Posterior cingulate gyrus (tissue), 11 donors: ENCODE results near the gene SLC16A8.

Experiments used
- DNase-seq, 10 donors: peaks; one replicate each; pipeline versions ENCODE4 v3.0.0 to v3.0.0-alpha.2; 2020 to 2021; ENCODE audit warnings: mixed read lengths in 3 of 10
- intact Hi-C: fragments of 100-400 bp; cut with DNase I; formaldehyde crosslinking; loops from one replicate; pipeline ENCODE4 v1.15.1; 2023

The SLC16A8 gene

DNA sequence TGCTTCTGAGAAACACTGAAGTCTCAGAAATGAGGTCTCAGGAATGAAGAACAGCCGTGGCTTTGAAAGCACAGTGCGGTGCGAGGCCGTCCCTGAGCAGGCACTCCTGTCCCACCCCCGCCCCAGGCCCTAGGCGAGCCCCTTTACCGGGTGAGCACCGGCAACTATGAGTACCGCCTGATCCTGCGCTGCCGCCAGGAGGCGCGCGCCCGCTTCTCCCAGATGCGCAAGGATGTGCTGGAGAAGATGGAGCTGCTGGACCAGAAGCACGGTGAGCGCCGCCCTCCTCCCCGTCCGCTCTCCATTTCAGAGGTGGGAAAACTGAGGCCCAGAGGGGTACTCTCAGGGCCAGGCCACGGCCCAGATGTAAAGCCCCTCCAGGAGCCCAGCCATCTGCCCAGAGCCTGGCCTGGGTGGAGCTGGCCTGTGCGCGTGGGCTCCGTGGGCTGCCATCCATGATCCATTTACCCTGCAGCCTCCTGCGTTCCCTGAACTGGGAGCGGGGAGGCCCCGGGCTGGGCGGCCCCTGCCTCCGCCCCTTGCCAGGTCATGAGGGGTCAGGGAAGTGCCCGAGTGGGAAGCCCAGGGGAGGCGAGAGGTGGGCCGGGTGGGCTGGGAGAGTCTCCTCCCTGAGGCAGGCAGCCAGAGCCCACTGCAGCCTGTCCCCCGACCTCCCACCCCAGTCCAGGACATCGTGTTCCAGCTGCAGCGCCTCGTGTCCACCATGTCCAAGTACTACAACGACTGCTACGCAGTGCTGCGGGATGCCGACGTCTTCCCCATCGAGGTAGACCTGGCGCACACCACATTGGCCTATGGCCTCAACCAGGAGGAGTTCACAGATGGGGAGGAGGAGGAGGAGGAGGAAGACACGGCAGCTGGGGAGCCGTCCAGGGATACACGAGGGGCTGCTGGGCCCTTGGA lies 9.5 kb downstream of the SLC16A8 start:
- DNase-seq, result peak in 7 of 10 donors; percentile 58 to 95 (median 73)
- intact Hi-C loops, result no loop called here

DNA sequence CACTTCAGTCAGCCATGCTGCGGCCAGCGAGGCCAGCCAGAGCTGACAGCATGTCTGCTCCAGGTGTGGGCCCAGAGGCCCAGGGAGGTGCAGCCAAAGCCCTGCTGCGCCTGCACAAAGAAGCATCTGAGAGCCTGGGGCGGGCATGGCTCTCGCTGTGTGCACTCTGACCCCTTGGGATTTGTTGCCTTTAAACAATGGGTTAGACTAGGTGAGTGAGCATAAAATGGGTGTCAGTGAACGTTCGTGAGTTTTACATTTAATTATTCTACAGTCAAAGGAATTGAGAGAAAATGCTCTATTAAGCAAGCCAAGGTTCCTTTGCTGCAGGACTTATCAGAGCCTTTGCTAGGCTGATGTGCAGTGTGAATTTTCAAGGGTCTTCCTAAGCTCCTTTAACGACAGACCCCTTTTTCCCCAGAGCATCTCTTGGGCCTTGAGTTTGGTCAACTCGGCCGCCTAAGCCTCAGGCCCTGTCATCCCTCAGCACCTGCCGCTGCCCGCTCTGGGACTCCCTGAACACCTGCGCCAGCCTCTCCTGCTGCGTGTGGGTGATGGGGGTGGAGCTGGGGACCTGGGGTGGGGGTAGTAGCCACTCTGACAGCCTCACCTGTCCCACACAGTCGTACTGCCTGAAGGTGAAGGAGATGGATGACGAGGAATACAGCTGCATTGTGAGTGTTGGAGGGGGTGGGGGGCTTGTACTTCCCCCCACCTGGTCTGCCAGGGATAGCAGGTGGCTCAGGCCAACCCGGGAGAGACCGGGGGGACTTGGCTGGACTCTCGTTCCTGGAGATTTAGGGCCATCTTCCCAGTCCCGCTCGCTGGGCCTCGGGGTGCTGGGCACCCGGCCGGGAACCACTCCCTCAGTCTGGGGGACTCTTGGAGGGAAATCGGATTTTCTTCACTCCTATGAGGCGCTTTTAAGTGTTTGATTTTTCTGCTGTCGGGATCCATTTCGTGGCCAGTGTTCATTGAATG lies 10.5 kb downstream of the SLC16A8 start:
- peak in 3 of 10 donors; percentile 23 to 71 (median 29) for DNase-seq
- intact Hi-C loops, result no loop called here

DNA sequence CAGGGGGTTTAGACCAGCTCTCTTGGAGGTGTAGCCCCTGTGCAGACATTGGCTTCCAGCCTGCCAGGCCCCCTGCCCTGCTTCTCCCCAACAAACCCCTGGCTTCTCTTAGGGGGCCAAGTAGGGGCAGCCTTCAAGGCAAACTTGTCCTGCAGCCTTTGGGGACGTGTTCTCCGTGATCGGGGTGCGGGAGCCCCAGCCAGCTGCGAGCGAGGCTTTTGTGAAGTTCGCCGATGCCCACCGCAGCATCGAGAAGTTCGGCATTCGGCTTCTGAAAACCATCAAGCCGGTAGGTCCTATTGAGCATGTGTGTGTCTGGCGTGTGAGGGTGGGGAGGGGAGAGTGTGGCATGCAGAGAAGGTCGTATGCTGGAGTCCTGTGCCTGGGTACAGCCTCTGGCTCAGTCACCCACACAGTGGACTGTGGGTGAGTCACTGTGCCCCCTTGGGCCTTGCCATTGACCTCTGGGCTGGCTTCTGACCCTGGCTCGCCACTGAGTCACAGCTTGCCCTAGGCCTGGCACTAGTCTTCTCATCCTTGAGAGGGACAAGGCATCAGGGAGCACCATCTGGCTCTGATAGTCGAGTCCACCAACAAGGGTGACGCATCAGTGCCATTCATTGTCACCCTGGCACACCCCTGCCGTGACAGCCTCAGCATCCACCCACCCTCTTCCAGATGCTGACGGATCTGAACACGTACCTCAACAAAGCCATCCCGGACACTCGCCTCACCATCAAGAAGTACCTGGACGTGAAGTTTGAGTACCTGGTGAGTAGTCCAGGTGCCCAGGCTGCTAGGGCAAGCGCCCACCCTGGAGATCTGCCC lies 11.4 kb downstream of the SLC16A8 start:
- peak in 3 of 10 donors; percentile 21 to 65 (median 64) for DNase-seq
- intact Hi-C loops, result no loop called here

DNA sequence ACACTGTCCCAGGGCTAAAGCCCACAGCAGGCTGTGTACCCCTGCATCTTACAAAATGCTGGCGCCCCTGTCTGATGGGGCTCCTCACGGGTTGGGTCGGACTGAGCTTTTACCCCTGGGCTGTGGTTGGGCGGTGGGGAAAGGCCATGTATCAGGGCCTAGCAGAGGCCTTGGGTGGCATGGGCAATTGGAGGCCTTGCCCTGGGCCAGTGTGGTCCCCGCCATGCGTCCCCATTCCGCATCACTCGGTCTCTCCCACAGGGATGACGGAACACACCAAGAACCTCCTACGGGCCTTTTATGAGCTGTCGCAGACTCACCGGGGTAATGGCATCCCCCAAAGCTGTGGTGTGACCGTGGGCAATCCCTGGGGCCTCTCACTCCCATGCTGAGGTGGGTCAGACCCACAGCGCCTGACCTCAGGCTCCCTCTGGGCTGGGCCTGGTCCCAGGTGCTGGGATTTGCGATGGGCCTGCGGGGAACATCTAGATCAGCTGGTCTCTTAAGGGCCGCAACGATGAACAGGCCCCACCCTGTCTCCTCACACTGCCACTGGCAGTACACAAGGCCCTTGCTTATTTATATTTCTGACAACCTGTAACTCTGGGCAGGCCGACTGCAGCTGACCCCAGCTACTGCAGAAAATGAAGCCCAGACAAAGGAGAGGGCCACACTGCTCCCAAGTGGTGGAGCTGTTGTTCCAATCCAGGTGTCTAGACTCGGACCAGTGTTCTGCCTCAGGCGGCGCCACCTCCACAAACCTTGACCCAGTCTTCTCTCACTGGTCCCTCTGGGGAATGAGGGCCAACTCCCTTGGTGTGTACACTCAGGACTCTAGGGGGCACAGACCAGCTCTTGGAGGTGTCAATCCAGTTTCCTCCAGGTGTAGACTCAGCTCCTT lies 12.3 kb downstream of the SLC16A8 start:
- peak in 3 of 10 donors; percentile 20 to 71 (median 64) for DNase-seq
- intact Hi-C loops, result no loop called here

DNA sequence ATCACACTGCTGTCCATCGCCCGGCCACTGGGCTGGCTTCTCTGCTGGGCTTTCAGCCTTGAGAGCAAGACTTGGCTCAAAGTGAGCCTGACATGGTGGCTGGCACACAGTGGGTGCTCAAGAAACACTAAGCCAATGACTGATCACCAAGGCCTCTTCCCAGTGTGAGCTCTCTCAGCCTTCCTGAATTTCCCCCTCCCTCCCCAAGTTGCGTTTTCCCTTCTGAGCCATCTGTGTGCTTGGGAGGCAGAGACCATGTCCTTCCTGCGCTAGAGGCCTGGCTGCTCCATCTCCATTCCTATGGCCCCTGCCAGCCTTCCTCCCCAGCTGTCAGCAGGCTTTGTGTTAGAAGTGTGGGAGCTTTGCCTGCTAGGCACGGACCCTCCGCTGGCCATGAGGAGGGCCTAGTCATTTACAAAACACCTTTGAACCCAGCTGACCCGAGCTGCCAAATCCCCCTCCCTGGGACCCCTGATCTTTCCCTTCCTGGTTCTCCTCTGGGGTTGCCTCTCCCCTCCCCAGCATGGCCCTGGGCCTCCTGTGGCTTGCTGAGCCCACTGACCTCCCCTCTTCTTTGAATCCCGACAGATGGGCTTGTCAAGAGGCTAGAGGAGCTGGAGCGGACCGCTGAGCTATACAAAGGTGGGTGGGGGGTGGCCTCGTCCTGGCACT lies 13.6 kb downstream of the SLC16A8 start:
- peak in 3 of 10 donors; percentile 4 to 87 (median 78) for DNase-seq
- intact Hi-C loops, result no loop called here

DNA sequence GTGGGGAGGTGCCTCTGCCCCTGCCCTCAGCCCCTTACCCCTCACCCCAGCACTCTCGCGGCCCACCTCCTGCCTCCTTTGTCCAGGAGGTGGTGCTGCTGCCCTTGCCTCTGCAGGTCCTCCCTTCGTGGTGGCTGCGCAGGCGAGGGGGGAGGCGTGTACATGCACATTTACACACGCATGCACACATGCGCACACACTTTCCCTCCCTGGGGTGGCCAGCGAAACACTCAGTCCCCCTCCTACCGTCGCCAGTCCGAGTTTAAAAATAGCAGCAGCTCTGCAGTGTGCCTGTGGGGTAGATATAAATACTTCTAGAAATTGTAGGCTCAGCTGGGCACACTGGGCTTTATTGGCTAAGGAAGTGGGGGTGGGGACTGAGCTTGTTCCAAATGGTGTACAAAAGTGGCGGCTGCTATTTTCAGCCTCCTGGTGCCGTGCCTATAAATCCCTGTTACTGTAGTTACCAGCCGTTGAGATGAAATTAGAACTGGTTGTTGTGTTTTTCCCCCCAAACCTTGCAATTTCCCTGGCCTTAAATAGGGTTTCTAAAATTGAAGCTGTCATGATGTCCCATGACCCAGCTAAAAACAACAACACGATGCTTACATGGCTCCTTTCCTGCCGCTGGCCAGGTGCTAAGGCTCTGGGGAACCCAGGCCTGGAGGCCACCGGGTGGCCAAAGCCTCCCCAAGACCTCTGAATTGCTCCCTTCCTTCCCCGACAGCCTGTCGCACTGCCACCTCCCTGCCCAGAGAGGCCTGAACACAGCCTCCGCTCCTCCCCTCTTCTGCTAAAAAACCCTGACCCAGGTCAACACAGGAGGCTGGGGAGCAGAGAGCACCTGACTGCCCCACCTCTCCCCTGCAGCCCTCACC lies 14.4 kb downstream of the SLC16A8 start:
- peak; percentile 66 to 98 (median 85) for DNase-seq
- intact Hi-C loops, result loop anchor here (5.0 kb wide), 1 partner anchor 503 kb away; the partner anchor contains the start of gene DMC1

DNA sequence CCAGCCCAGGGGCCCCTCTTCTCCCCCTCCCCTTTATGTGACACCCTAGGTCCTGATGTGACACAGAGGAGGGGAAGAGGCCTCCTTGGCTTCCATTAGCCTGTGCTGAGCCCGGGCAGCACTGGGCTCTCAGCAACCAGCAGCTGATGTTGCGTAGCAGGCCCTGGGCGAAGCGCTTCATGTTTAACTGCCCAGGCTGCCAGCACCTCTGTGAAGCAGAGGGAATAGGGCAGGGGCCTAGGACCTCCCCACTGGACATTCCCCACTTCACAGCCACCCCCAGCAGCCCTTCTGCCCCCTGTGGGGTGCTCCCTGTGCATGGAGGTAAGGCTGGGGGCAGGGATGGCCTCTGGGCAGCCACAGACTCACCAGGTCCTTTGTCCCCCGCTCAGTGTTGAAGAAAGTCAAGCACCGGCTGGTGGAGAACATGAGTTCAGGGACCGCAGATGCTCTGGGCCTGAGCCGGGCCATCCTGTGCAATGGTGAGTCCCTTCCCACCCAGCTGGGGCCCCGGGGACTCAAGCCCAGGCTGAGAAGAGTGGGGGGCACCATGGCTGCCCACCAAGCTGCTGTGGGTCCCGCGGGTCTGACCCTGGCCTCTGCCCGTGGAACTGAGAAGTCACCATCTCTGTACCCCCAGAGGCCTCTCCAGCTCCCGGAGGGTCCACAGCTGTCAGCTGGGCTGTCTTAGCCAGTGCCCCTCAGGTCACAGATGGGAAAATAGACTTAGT lies 15.2 kb downstream of the SLC16A8 start:
- intact Hi-C loops, result loop anchor here (5.0 kb wide), 1 partner anchor 503 kb away; the partner anchor contains the start of gene DMC1
- peak in 2 of 10 donors; percentile 67 to 85 for DNase-seq

DNA sequence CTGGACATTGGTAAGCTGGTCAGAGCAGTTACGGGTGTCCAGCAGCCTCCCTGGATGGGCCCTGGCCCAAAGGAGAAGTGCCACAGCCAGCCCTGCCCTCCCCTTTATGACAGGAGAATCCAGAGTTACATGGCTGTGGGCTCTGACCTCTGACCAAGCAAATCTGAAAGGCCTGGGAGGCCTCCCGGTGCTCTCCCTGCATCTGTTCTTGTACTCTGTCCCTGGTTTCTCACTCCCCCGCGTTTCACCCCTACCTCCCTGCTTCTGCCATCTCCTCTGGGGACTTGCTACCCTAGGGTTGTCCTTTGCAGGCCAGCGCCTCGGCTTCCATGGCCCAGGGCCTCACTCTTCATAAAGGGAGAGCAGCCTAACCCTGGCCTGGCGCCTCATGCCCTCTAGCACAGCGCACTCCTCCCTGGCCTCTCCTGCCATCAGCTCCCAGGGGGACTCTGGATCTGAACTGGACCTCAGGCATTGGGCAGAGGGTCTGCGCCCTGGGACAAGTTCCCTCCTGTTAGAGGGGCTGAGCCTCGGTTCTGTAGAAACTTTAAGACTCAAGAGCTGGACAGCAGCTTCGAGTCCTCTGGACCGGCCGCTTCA lies 16.1 kb downstream of the SLC16A8 start:
- peak in 1 of 10 donors; percentile 70 for DNase-seq
- intact Hi-C loops, result loop anchor here (5.0 kb wide), 1 partner anchor 504 kb away; the partner anchor contains the start of gene DMC1

DNA sequence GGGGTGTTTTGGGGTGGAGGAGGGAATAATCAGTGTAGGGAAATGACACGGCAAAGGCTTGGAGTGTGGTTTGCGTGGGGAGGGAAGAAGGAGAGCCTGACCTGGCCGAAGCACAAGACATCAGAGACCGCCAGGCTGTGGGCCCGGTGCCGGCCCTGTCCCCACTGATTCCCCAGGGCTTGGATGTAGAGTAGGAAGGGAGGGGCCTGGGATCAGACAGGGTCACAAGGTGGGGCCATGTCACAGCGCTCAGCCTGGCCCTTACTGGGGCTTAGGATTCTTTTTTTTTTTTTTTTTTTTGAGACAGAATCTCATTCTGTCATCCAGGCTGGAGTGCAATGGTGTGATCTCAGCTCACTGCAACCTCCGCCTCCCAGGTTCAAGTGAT lies 17.0 kb downstream of the SLC16A8 start:
- intact Hi-C loops, result loop anchor here (5.0 kb wide), 1 partner anchor 505 kb away; the partner anchor contains the start of gene DMC1
- DNase-seq, result peak in 1 of 10 donors; percentile 74

DNA sequence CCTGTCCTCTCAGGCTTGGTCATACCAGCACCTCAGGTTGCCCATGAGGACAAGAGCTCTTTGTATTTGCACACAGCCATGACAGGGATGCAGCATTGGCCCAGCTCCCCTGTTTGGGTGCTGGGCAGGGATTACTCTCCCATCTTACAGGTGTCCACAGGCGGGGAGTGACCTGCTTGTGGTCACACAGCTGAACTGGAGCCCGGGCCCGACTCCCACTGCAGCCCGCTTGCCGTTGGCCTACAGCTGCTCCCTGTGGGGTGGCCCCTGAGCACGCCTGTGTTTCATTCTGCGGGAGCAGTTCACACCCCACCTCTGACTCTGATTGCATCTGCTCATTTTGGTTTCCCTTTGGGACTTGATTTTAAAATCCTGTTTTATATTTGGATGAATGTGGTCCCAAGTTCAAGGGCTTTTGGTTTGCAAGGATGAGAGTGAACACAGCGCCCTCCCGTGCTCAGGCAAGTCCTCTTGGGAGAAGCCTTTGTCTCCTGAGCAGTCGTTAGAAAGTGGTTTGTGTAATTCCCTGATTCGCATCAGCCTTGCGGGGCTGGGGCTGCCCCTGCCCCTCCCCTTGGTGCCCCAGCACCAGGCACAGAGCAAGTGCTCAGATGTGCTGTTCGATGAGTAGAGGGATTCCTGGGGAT lies 17.5 kb downstream of the SLC16A8 start:
- intact Hi-C loops, result loop anchor here (5.0 kb wide), 1 partner anchor 506 kb away; the partner anchor contains the start of gene DMC1
- peak in 1 of 10 donors; percentile 86 for DNase-seq

DNA sequence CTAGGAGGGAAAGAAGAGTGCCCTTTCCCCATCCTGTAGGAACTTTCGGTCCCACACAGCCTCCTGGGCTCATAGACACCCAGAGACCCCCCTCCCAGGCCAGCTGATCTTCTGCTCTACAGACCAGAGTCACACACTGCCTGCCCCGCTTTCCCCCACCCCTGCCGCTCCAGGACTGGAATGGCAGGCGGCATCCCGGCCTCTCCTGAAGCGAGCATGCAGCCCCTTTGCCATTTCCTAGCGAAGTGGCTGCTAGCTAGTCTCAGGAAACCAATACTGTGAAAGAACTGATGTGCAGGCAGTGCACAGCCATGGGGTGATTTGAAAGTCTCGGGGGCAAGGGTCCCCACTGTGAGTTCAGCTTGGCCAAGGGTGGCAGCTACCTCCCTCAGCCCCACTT lies 18.4 kb downstream of the SLC16A8 start:
- intact Hi-C loops, result loop anchor here (5.0 kb wide), 1 partner anchor 507 kb away; the partner anchor contains the start of gene DMC1
- peak in 1 of 10 donors; percentile 67 for DNase-seq

DNA sequence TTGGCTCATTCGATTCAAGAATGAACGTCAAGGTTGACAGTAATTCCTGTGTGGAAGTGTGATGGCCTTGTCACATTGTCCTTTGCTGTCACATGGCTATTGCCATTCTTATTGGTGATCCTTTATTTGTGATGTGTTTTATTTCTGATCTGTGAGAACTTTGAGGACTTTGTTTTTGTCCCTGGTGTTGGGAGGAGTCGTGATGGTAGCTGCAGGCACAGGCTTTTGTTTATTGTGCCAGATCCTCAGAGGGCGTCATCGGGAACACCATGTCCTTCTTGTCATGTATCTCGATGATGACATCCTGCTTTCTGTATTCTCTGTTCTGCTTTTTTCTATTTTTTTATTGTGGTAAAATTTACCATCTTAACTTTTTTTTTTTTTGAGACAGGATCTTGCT lies 21.2 kb downstream of the SLC16A8 start:
- peak in 6 of 10 donors; percentile 60 to 92 (median 72) for DNase-seq
- intact Hi-C loops, result no loop called here

DNA sequence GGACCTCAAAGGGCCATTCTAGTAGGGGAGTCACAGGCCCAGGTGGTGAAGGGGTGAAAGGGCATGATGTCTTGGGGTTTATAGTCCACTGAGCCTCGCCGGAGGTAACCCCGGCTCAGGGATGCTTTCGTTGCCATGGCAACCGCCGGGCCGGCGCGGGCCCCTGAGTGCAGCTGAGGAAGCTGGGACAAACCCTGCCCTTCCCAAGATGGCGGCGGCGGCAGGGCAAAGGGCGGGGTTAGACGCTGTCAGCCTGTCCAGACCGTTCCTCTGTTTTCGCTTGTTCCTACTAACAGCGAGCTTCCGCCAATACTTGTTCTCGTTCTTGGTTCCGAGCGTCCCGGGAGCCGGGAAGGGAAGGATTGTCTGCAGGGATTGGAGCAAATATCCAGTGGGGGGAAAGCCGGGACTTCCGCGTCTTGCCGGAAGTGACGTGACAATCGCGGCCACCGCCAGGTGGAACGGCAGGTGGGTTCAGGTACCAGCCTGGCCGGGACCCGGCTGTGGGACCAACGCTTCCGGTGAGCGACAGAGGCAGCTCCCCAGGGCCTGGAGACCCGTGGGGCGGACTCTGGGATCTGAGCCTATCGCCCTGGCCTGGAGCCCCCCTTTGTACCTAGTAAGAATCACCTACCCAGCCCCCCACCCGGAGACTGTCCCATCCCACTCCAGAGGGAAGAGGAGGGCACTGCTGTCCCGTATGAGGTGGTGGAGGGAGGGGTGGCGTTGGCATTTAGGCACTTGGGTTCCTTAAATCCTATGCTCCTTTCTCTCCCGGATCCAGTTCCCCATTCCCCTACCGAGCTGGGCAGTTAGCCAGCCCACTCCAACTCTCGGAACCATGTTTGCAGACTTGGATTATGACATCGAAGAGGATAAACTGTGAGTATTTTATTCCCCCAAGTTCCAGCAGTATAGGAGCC lies 26.8 kb downstream of the SLC16A8 start, which contains the start of gene PICK1:
Gene PICK1, plus strand, starts transcription at position 436 of the 923 bp plus-strand sequence. Its CDS starts 406 bp downstream, at position 842.
- intact Hi-C loops, result no loop called here

More for the DNA sequence above, 26.8 kb downstream of the SLC16A8 start, which contains the start of gene PICK1:
- DNase-seq, result peak; percentile 84 to 99 (median 94)
